ENCODE measurements around the gene GYPB.
"Not testable (repeated sequence)": the region's sequence is repeated elsewhere in the genome, so short reads cannot be mapped to it uniquely, and the experiment has no call there.

Gene GYPB

GRCh38 chr4:144019277-144019676 lies at the start of gene GYPB:
GYPB (minus strand) TSS chr4:144019380; CDS start chr4:144019287, 93 bp downstream.
- CTCF ChIA-PET; H3K4me1 ChIP-seq (ENCODE audit: control insufficient read depth, insufficient read depth, low read length); H3K9me3 ChIP-seq (ENCODE audit: control insufficient read depth, insufficient read depth, low read depth, low read length); H3K4me3 ChIP-seq (ENCODE audit: low read depth, low read length); H3K36me3 ChIP-seq (ENCODE audit: control insufficient read depth in 2 of 2, insufficient read depth in 1 of 2, low read length in 2 of 2); POLR2A ChIA-PET; H3K27ac ChIP-seq (ENCODE audit: extremely low read depth, low read depth, low read length): not testable (repeated sequence)

- TF ChIP-seq ZNF707 (tag by site-specific recombination; IDR thresholded peaks at IDR 0.05), result peak; percentile 56; the same call in 1 of the 2 replicates
- H3K36me3 ChIP-seq (ENCODE audit: control insufficient read depth in 2 of 2, insufficient read depth in 1 of 2, low read length in 2 of 2); H3K4me1 ChIP-seq (ENCODE audit: control insufficient read depth, insufficient read depth, low read length); CTCF ChIA-PET; H3K4me3 ChIP-seq (ENCODE audit: low read depth, low read length); H3K9me3 ChIP-seq (ENCODE audit: control insufficient read depth, insufficient read depth, low read depth, low read length); H3K27ac ChIP-seq (ENCODE audit: extremely low read depth, low read depth, low read length); POLR2A ChIA-PET: not testable (repeated sequence)
Observed at GRCh38 chr4:144061556-144061955, 42.4 kb upstream of the GYPB start.

DNA sequence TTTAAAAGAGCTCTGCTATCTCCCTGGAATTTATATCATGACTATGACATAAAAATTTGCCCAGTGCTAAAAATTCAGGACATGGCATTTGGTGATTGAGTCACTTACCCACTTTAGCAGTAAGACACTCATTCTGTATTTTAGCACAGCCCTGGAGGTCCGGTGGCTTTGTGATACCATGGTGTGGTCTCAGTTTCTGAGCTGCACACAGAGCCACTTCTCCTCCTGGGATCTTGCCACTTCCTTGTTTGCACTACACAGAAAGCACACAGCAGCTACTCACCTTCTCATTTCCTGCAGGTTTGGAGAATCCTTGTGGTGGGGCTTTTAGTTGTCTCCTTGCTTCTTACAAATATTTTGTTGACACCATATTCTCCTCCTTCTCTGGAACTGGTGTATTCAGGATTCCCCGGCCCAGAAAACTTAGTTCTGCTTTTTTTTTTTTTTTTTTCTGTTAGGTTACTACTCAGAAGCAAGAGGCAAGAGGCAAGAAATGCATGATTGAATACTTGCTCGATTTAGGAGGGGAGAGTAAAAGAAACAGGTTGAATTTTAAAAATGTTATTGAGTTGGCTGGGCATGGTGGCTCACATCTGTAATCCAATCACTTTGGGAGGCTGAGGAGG lies 41.2 kb upstream of the GYPB start:
- CTCF ChIA-PET, result interaction anchor here (0.6 kb wide), 1 partner anchor 110 kb away, joined by 3 read pairs; no protein-coding TSS in a partner anchor

GRCh38 chr4:144056800-144057199 lies 37.6 kb upstream of the GYPB start:
- Histone ChIP-seq H3K4me1 (ENCODE audit: control insufficient read depth, insufficient read depth, low read length) (no peaks in the 10 kb centered on the region), H3K4me3 (ENCODE audit: low read depth, low read length) (no peak overlapping the region), H3K27ac (ENCODE audit: extremely low read depth, low read depth, low read length) (no peak overlapping the region), H3K9me3 (ENCODE audit: control insufficient read depth, insufficient read depth, low read depth, low read length) (no peaks in the 10 kb centered on the region), H3K36me3 (ENCODE audit: control insufficient read depth in 2 of 2, insufficient read depth in 1 of 2, low read length in 2 of 2) (no peaks in the 10 kb centered on the region)
- POLR2A ChIA-PET, result no interaction called here
- no peak for TF ChIP-seq ZBTB6 (tag by site-specific recombination; IDR thresholded peaks at IDR 0.05)
- no peak for TF ChIP-seq ZFHX2 (tag by site-specific recombination; conservative IDR thresholded peaks at IDR 0.05)
- no peak for TF ChIP-seq ZNF670 (tag by site-specific recombination; IDR thresholded peaks at IDR 0.05; ENCODE audit: low read depth)
- no peak for TF ChIP-seq ZNF23 (tag by site-specific recombination; IDR thresholded peaks at IDR 0.05; ENCODE audit: borderline replicate concordance)
- TF ChIP-seq ZNF530 (tag by site-specific recombination; IDR thresholded peaks at IDR 0.05; ENCODE audit: low read depth), result no peak
- no peak for TF ChIP-seq ZNF558 (tag by site-specific recombination; IDR thresholded peaks at IDR 0.05)
- no peak for TF ChIP-seq ZNF791 (tag by site-specific recombination; IDR thresholded peaks at IDR 0.05)
- TF ChIP-seq ZNF529 (tag by site-specific recombination; IDR thresholded peaks at IDR 0.05; ENCODE audit: insufficient replicate concordance), result no peak
- no peak for TF ChIP-seq ZFP37 (tag by site-specific recombination; IDR thresholded peaks at IDR 0.05)
- no peak for TF ChIP-seq ZNF10 (tag by site-specific recombination; IDR thresholded peaks at IDR 0.05)
- TF ChIP-seq ZNF148 (tag by site-specific recombination; IDR thresholded peaks at IDR 0.05; ENCODE audit: borderline replicate concordance), result no peak
- TF ChIP-seq ZNF114 (tag by site-specific recombination; IDR thresholded peaks at IDR 0.05), result no peak
- TF ChIP-seq EGR2 (tag by site-specific recombination; IDR thresholded peaks at IDR 0.05; ENCODE audit: low read depth), result no peak
- TF ChIP-seq, protein P1, sequence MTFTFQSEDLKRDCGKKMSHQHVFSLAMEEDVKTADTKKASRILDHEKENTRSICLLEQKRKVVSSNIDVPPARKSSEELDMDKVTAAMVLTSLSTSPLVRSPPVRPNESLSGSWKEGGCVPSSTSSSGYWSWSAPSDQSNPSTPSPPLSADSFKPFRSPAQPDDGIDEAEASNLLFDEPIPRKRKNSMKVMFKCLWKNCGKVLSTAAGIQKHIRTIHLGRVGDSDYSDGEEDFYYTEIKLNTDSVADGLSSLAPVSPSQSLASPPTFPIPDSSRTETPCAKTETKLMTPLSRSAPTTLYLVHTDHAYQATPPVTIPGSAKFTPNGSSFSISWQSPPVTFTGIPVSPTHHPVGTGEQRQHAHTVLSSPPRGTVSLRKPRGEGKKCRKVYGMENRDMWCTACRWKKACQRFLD (tag by site-specific recombination; IDR thresholded peaks at IDR 0.05), result no peak
- no peak for TF ChIP-seq ZNF449 (tag by site-specific recombination; IDR thresholded peaks at IDR 0.05)
- CTCF ChIA-PET, result interaction anchor here (0.6 kb wide), 1 partner anchor 251 kb away, joined by 3 read pairs; no protein-coding TSS in a partner anchor

More for the DNA sequence above, 41.2 kb upstream of the GYPB start:
- H3K9me3 ChIP-seq (ENCODE audit: control insufficient read depth, insufficient read depth, low read depth, low read length); POLR2A ChIA-PET; H3K27ac ChIP-seq (ENCODE audit: extremely low read depth, low read depth, low read length); H3K4me1 ChIP-seq (ENCODE audit: control insufficient read depth, insufficient read depth, low read length); H3K36me3 ChIP-seq (ENCODE audit: control insufficient read depth in 2 of 2, insufficient read depth in 1 of 2, low read length in 2 of 2); H3K4me3 ChIP-seq (ENCODE audit: low read depth, low read length): not testable (repeated sequence)

DNA sequence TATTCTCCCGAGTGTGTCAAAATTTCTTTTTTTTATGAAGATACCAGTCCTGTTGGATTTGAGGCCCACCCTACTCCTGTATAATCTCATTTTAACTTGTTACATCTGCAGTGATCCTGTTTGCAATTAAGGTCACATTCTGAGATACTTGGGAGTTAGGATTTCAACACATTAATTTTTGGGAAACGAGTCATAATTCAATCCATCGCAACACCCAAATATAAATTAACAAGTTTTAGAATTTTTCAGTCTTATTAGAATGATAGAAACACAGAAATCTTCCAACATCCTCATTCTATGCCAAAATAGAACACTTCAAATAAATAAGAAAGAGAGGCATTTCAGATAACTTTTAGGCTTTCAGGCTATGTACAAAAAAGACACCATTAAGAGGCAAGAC lies 36.2 kb upstream of the GYPB start:
- H3K4me1 ChIP-seq (ENCODE audit: control insufficient read depth, insufficient read depth, low read length); H3K36me3 ChIP-seq (ENCODE audit: control insufficient read depth in 2 of 2, insufficient read depth in 1 of 2, low read length in 2 of 2); POLR2A ChIA-PET; H3K27ac ChIP-seq (ENCODE audit: extremely low read depth, low read depth, low read length); H3K9me3 ChIP-seq (ENCODE audit: control insufficient read depth, insufficient read depth, low read depth, low read length); H3K4me3 ChIP-seq (ENCODE audit: low read depth, low read length): not testable (repeated sequence)
- CTCF ChIA-PET, result interaction anchor here (0.7 kb wide), 1 partner anchor 958 kb away, joined by 4 read pairs; no protein-coding TSS in a partner anchor
